SHP77 treated with DMSO at 0.1 percent for 48 hours (cell line): Measurements from ENCODE around the gene PFKM.
A peak's percentile ranks its signal among the peaks of the same experiment; 100 is the strongest.

Source experiments
- DNase-seq: peaks from one replicate; lab custom pipeline; 2025; lab: John Stamatoyannopoulos, UW

Gene PFKM

GRCh38 chr12:48157018-48157888 is 38.1 kb downstream of the PFKM start, which contains the start of gene ASB8:
ASB8 (minus strand) TSS chr12:48157515; CDS start chr12:48153496, 4,019 bp downstream.
- peak; percentile 94 for DNase-seq

GRCh38 chr12:48157889-48158370 is 38.8 kb downstream of the PFKM start:
- DNase-seq, result no peak

DNA sequence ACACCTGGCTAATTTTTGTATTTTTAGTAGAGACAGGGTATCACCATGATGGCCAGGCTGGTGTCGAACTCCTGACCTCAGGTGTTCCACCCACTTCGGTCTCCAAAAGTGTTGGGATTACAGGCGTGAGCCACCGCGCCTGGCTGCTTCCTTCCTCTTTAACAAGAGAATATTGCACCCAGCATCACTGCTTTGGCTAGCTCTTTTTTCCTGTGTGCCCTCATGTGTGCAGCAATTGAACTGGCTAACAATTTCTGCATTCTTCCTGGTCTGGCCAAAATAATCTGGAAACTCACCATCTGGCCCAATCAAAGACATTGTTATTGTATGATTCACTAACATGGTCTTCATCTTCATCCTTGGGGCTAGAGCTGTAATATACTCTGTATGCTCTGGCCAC is 40.9 kb downstream of the PFKM start:
- no peak for DNase-seq

DNA sequence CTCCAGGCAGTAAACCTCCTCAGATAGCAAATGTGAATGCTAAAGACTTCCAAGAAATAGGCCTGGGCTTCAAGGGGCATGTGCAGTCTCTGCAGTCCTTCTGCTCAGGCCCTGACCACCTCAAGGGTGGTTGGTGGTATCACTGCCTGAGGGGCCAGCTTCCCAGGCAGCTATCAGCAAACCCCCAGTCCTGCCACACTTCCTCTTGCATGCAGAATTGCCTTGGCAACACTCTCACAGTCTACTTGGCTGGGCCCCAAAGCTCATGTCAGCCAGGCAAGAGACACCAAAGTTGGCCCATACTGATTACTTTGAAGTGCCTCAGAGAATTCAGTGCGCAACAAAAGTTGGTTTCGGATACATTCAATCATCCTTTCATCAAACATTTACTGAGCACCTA is 41.6 kb downstream of the PFKM start:
- no peak for DNase-seq

DNA sequence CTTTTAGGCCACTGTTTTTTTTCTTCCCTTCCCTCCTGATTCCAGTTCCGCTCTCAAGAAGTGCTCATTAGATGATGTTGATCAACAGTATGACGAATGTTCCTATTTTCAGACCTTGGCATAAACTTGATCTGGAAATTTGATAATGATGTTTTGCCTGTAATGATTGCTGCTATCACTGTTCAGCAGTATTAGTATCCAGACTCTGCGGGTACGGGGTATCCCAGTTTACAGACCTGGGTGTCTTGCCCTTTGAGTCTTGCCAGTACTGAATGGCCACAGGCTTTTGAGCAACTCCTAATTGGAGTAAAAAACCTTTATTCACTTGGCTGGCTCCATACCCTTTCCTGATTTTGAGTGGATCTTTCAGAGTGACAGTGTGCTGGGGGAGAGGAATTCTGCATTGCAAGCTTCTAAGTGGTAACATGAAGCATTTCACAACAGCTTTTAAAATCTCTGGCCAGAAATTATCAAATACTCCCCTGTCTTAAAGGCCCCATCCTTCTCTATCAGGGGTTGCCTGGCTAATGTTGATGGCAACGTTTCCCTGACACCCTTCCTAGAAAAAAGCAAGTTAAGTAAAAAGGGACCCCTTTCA is 44.1 kb downstream of the PFKM start:
- DNase-seq, result no peak

- no peak for DNase-seq
Measured at GRCh38 chr12:48164451-48164850, 45.3 kb downstream of the PFKM start.

DNA sequence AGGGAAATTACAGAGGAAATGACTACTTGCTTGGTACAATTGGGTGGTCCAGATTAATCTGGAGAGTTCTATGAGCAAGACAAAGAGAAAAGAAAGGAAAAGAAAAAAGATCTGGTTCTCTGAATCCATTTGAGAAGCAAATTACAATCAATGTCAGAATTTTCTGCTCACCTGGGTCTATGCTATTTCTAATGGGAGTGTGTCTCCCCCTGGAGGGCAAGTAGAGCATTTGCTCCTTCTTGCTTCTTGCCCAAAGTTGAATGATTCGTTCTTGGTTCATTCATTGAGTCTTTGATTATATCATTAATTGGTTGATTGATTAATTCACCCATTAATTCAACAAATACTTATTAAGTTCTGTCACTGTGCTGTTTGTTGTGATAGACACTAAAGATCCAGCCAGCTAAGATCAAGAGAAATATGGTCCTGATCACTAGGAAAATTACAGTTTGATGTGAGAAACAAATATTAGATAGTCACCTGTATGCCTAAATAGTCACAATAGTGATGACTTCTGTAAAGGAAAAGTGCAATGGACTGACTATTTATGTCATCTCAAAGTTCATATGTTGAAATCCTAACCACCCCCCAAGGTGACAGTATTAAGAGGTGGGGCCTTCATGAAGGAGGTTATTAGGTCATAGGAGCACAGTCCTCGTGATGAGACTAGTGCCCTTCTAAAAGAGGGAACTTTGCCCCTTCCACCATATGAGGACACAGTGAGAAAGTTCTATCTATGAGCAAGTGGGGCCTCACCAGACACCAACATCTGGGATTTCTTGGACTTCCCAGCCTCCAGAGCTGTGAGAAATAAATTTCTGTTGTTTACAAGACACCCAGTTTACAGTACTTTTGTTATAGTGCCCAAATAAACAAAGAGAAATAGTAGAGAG is 46.2 kb downstream of the PFKM start:
- DNase-seq, result peak; percentile 50

DNA sequence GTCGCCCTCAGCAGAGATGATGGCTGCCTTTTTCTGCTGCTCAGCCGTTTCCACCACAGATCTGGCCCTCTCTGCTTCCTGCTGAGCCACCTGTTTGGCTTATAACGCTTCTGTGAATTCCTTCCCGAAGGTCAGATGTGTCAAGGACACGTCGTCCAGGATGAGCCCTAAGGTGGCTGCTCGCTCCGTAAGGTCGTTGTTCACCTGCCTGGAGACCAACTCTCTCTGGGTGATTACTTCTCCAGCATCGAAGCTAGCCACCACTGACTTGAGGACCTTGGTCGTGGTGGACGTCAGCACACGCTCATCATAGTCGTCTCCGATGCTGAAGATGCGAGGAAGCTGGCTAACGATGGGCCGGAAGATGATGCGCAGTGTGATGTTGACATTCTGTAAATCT is 49.8 kb downstream of the PFKM start:
- no peak for DNase-seq

DNA sequence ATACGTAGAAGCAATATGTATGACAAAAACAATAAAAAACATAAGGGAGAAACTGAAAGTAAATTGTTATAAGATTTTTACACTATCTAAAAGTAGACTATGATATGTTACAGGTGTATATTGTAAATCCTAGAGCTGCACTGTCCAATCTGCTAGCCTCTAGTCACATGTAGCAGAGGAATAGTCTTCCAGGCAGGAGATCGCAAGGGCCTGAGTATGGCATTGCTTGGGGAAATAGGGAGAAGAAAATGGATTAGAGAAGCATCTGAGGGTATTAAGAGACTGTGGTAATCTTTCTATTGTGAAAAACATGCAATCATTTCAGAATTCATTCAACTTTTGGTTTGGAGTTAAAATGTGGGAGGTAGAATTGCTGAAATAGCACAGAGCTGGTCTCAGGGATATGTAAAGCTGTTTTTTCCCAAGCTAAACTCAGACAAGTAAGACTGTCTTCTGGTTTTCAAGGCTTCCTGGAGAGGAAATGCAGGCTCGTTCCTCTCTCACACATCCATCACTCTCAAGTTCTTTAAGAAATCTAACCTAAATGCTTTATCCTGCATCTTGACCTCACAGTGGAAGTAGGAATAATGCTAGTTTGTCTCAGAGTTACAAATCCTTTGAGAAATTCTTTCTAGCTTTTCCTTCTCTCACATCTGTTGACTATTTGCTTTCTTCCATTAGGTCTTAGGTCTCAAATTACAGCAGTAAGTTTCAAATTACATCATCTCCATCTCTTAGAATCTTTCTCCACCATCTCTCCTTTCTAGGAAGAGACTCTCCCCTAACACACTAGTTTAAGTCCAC is 56.7 kb downstream of the PFKM start:
- no peak for DNase-seq

GRCh38 chr12:48176417-48176751 is 57.2 kb downstream of the PFKM start:
- no peak for DNase-seq

GRCh38 chr12:48177982-48178381 is 58.8 kb downstream of the PFKM start:
- no peak for DNase-seq

DNA sequence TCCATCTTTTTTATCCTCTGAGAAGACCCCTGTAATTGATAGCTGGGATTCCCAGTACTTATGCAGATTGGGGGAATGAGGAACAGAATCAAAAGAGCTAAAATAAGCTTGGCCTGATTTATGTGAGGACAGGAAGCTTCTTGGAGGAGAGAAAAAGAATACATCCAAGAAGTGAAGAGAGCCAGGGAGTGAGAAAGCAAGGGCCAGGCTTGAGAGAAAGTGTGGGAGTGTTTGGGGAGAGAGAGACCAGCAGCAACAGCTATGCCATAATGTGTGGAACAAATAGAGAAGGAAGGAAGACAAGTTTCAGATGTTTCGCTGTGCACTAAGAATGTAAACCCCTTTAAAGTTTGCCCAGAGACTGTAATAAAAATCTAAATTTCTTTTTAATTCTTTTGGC is 60.3 kb downstream of the PFKM start:
- no peak for DNase-seq

DNA sequence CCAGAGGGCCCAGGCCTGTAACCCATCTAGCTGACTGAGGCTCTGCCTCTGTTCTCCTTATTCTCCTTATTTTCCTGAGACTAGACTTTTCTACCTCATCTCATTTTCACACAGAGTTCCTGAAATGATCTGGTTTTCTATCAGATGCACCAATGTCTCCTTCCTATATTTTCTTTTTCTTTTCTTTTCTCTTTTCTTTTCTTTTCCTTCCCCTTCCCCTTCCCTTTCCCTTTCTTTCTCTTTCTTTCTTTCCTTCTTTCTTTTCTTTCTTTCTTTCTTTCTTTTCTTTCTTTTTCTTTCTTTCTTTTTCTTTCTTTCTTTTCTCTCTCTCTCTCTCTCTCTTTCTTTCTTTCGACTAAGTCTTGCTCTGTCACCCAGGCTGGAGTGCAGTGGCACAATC is 61.3 kb downstream of the PFKM start:
- DNase-seq, result no peak

DNA sequence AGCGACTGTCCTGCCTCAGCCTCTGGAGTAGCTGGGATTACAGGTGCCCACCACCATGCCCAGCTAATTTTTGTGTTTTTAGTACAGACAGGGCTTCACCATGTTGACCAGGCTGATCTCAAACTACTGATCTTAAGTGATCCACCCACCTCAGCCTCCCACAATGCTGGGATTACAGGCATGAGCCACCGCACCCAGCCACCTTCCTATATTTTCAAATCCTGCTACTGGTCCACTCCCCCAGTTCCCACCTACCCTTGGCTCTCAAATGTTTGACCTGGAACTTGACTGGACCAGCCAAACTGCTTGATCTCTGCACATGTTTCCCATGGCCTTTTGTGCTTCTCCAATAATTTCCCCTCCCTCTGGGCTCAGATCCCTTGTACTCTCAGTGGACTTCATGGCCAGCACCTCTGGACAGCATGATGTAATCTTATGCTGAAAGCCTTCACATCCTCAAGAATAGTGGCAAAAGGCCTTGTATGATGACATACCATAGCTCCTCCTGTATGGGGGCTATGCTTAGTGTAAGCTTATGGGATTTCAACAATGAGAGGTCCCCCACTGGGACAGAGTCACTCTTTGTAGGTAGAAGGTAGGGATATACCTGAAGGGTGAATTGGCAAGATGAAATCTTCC is 61.8 kb downstream of the PFKM start:
- no peak for DNase-seq

- DNase-seq, result no peak
Measured at GRCh38 chr12:48182631-48183030, 63.5 kb downstream of the PFKM start.

DNA sequence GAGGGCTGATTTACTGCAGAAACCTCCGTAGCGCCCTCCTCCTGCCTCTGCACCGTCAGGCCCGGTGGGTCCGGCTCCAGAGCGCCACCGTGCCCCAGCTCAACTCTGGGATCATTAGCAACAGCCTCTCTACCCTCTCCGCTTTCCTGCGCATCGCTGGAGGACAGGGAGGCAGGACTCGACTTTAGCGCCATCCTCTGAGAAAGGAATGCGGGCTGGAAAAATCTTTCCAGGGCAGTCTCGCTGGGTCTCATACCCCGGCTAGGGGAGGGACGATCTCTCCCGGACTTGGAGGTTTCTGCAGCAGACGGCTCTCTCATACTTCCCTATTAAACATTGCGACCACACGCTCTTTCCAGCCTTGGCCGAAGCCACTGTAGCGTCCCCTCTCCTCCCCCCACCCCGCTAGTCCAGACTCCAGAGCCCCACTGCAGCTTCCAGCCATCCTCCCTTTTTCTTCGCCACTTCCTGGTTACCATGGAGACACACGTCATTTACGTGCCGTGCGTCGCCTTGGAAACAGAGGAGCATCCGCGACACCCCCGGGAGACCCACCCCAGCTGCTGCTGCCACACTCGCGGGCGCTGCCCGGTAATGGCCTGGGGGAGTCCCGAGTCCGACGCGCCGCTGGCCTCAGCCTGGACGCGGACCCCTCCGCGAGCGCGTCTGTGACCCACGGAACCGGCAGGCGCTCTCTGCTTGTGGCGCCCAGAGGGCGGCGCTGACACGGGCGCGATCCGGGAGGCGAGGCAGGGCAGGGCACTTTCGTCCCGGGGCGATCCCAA is 64.1 kb downstream of the PFKM start, which contains the start of gene CCDC184:
Gene CCDC184 (plus strand): TSS at position 554 of the 785 bp plus-strand sequence. CDS start 479 bp downstream, outside the sequence.
- DNase-seq, result peak; percentile 32

GRCh38 chr12:48183876-48184548 is 64.8 kb downstream of the PFKM start:
- DNase-seq, result no peak

DNA sequence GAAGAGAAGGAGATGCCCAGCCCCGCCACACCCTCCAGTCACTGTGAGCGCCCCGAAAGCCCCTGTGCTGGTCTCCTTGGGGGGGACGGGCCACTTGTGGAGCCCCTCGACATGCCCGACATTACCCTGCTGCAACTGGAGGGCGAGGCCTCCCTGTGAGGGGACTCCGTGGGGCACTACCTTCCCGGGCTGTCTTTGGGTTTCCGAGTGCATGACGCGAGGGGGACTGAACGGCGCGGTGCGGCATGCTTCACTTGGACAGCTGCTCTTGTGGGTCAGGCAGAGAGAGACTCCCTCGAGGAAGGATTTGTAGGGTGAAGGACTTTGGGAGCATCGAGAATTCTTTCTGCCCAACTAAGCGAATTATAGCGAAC is 65.4 kb downstream of the PFKM start:
- DNase-seq, result no peak

DNA sequence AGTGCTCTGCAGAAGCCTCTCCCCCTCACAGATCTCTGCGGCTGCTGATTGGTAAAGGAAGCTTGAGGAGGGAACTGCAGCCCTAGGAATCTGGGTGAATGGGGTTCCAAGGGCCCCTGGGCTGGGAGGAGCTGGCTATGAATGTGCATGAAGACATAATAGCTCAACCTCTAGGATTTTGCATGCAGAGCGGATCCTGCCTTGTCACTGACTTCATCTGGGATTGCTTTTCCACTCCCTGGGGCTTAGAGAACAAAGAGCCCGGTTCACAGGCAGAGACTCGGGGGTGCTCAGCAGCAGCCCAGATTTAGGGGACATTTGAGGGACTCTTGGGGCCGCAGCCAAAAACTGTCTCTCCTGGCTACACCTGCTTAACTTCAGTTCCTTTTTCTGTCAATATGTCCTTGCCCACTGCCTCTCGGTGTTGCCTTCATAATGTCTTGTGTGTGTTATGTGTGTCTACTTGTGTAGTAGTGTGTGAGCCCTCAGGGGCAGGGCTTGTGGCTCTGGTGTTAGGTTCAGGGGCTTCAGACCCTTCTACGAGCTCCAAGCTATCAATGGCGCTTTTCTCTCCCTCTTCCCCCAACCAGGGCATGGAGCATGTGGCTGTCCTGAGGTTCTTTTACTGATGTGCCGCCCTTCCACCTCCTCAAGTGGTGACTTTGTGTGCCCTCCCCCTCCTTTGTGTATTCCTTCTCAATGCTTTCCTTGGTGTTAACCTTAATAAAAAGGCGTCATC is 66.2 kb downstream of the PFKM start:
- DNase-seq, result no peak
